HG03139 (cell line): Measurements from ENCODE around the gene TLCD1.
"Not testable (repeated sequence)": the region's sequence is repeated elsewhere in the genome, so short reads cannot be mapped to it uniquely, and the experiment has no call there.

Source experiments
- ATAC-seq: cut with Tn5 transposase; IDR thresholded peaks from one replicate; pipeline ENCODE4 v1.9.1; 2021; ENCODE audit not compliant: unreplicated experiment

The TLCD1 gene

GRCh38 chr17:28729950-28730330 is 3.9 kb upstream of the TLCD1 start:
- ATAC-seq: no peak

GRCh38 chr17:28728364-28729200 is 2.5 kb upstream of the TLCD1 start, which contains the start of gene NEK8:
Gene NEK8, plus strand, starts transcription at chr17:28728788. Its CDS starts 26 bp downstream, at chr17:28728814.
- peak; percentile 31 for ATAC-seq

- peak; percentile 31 for ATAC-seq
Observed at GRCh38 chr17:28726627-28727491, 826 bp upstream of the TLCD1 start.

- no peak for ATAC-seq
Observed at GRCh38 chr17:28725660-28726225, 290 bp downstream of the TLCD1 start.

- no peak for ATAC-seq
Observed at GRCh38 chr17:28725166-28725659, 820 bp downstream of the TLCD1 start.

- no peak for ATAC-seq
Observed at GRCh38 chr17:28724500-28725165, 1.4 kb downstream of the TLCD1 start.

- ATAC-seq: not testable (repeated sequence)
Observed at GRCh38 chr17:28723836-28724499, 2.1 kb downstream of the TLCD1 start.

GRCh38 chr17:28723159-28723835 is 2.7 kb downstream of the TLCD1 start:
- ATAC-seq: no peak

- no peak for ATAC-seq
Observed at GRCh38 chr17:28722417-28723158, 3.4 kb downstream of the TLCD1 start.

- not testable (repeated sequence) for ATAC-seq
Observed at GRCh38 chr17:28720997-28721329, 5.1 kb downstream of the TLCD1 start.

GRCh38 chr17:28720247-28720996 is 5.6 kb downstream of the TLCD1 start:
- no peak for ATAC-seq

GRCh38 chr17:28719021-28719433 is 7.0 kb downstream of the TLCD1 start:
- no peak for ATAC-seq

- ATAC-seq: no peak
Observed at GRCh38 chr17:28718333-28719020, 7.6 kb downstream of the TLCD1 start.

- no peak for ATAC-seq
Observed at GRCh38 chr17:28717578-28718332, 8.3 kb downstream of the TLCD1 start, which contains the start of gene RAB34. Gene RAB34, minus strand, starts transcription at chr17:28717868. Its CDS starts 602 bp downstream, at chr17:28717266.

- no peak for ATAC-seq
Observed at GRCh38 chr17:28716740-28717577, 9.1 kb downstream of the TLCD1 start.

- no peak for ATAC-seq
Observed at GRCh38 chr17:28715217-28715616, 10.8 kb downstream of the TLCD1 start.
